ENCODE data around the gene TMED10.

Gene TMED10

GRCh38 chr14:75217508-75218206 is 41.2 kb upstream of the TMED10 start:
- DNase-seq (ENCODE audit: low read depth) = no peak
- H3K4me3 ChIP-seq (ENCODE audit: low read depth, low read length) = no peak overlapping the region
- TF ChIP-seq CTCF (IDR thresholded peaks at IDR 0.05; ENCODE audit: control insufficient read depth, extremely low read depth, insufficient read depth) = no peak

DNA sequence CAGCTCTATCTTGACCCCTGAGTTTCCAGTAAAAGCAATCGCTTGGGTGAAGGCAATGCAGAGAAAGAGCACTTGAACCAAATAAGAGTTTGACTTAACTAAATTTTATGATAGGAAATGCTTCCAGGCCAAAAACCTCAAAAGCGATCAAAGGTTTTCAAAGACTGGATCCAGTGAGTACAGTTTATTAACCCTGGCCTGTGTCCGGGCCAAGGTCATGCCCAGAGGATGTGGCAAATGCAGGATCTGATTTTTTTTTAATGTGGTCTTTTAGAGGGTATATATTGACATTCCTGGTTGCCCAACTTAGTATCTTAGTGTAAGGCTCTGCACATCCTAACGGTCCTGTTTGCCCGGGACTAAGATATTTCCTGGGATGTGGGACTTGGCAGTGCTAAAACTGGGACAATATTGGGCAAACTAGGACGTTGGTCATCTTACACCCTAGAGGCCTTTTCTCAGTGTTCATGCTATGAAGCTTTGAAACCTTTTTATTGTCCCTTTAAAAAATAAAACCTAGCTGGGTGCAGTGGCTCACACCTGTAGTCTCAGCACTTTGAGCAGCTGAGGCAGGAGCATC is 40.1 kb upstream of the TMED10 start:
- DNase-seq (ENCODE audit: low read depth) = no peak
- no peak for TF ChIP-seq CTCF (IDR thresholded peaks at IDR 0.05; ENCODE audit: control insufficient read depth, extremely low read depth, insufficient read depth)
- H3K4me3 ChIP-seq (ENCODE audit: low read depth, low read length) = no peak overlapping the region

DNA sequence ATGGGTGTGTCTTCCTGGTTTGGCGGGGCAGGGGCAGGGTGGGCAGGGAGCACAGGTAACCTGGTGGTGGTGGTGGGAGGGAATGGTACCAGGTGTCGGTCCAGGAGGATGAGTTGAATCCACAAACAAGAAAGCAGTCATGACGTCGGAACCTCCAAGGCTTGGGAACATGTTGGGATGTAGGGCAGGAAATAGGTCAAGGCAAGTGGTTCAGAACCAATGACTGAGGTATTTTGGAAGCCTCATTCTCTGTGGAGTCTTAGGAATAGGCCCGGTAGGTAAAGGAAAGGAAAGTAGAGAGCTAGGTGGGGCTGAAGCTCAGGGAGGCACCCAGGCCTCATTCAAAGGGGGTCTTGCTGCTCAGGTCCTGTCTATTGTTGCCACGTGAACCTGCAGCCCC is 39.1 kb upstream of the TMED10 start:
- DNase-seq (ENCODE audit: low read depth) = no peak
- no peak overlapping the region for H3K4me3 ChIP-seq (ENCODE audit: low read depth, low read length)
- no peak for TF ChIP-seq CTCF (IDR thresholded peaks at IDR 0.05; ENCODE audit: control insufficient read depth, extremely low read depth, insufficient read depth)

- DNase-seq (ENCODE audit: low read depth) = no peak
- no peak for TF ChIP-seq CTCF (IDR thresholded peaks at IDR 0.05; ENCODE audit: control insufficient read depth, extremely low read depth, insufficient read depth)
- H3K4me3 ChIP-seq (ENCODE audit: low read depth, low read length) = no peak overlapping the region
These were observed 38.1 kb upstream of the TMED10 start for GRCh38 chr14:75214558-75214957.

- no peak for DNase-seq (ENCODE audit: low read depth)
- no peak for TF ChIP-seq CTCF (IDR thresholded peaks at IDR 0.05; ENCODE audit: control insufficient read depth, extremely low read depth, insufficient read depth)
These were observed 36.8 kb upstream of the TMED10 start for GRCh38 chr14:75213172-75213571.

GRCh38 chr14:75208843-75209242 is 32.4 kb upstream of the TMED10 start:
- TF ChIP-seq CTCF (IDR thresholded peaks at IDR 0.05; ENCODE audit: control insufficient read depth, extremely low read depth, insufficient read depth) = no peak
- H3K4me3 ChIP-seq (ENCODE audit: low read depth, low read length) = no peak overlapping the region
- no peak for DNase-seq (ENCODE audit: low read depth)

More at GRCh38 chr14:75213172-75213571, 36.8 kb upstream of the TMED10 start:
- H3K4me3 ChIP-seq (ENCODE audit: low read depth, low read length) = no peak overlapping the region

- TF ChIP-seq CTCF (IDR thresholded peaks at IDR 0.05; ENCODE audit: control insufficient read depth, extremely low read depth, insufficient read depth) = no peak
- DNase-seq (ENCODE audit: low read depth) = no peak
- no peak overlapping the region for H3K4me3 ChIP-seq (ENCODE audit: low read depth, low read length)
These were observed 29.8 kb upstream of the TMED10 start for GRCh38 chr14:75206190-75206589.
